ENCODE results near the gene CCDC88C.

DNA sequence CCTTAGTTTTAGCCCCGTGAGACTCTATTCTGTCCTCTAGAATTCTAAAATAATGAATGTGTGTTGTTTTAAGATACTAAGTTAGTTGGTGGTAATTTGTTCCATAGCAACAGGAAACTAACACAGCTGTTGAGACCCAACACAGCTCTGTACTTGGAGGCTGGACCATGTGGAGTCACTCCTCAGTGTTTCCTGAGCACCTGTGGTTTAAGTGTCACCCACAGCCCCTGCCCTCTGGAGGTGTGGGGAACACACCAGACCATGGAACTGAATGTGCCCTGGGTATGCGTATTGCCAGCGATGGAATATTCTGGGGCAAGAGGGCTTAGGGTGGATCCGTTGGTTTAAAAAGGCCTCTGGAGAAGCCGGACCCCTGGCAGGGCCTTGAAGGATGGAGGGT, 156.5 kb downstream of the CCDC88C start:
- TF ChIP-seq, protein P1, sequence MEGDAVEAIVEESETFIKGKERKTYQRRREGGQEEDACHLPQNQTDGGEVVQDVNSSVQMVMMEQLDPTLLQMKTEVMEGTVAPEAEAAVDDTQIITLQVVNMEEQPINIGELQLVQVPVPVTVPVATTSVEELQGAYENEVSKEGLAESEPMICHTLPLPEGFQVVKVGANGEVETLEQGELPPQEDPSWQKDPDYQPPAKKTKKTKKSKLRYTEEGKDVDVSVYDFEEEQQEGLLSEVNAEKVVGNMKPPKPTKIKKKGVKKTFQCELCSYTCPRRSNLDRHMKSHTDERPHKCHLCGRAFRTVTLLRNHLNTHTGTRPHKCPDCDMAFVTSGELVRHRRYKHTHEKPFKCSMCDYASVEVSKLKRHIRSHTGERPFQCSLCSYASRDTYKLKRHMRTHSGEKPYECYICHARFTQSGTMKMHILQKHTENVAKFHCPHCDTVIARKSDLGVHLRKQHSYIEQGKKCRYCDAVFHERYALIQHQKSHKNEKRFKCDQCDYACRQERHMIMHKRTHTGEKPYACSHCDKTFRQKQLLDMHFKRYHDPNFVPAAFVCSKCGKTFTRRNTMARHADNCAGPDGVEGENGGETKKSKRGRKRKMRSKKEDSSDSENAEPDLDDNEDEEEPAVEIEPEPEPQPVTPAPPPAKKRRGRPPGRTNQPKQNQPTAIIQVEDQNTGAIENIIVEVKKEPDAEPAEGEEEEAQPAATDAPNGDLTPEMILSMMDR (IDR thresholded peaks at IDR 0.05): no peak
- TF ChIP-seq POLR2A (IDR thresholded peaks at IDR 0.05) (no peak), EP300 (IDR thresholded peaks at IDR 0.05) (no peak), POLR2AphosphoS5 (IDR thresholded peaks at IDR 0.05) (no peak)
